Stimulated activated CD4-positive, alpha-beta T cell treated with anti-CD3 and anti-CD28 coated beads, Interleukin-12 subunit alpha, Interleukin-12 subunit beta, amount 100 ng/mL, for 24 hours (primary cell): Measurements from ENCODE around the gene DNAJC5.
"Not testable (repeated sequence)": the region's sequence is repeated elsewhere in the genome, so short reads cannot be mapped to it uniquely, and the experiment has no call there.

ENCODE experiments used
- DNase-seq, 2 experiments: peaks; one replicate each; pipeline ENCODE4 v3.0.0-alpha.2; 2020; ENCODE audit warnings: low read depth in 2 of 2

DNAJC5 gene

GRCh38 chr20:63968136-63968927 lies 73.4 kb downstream of the DNAJC5 start:
- no peak for DNase-seq

DNA sequence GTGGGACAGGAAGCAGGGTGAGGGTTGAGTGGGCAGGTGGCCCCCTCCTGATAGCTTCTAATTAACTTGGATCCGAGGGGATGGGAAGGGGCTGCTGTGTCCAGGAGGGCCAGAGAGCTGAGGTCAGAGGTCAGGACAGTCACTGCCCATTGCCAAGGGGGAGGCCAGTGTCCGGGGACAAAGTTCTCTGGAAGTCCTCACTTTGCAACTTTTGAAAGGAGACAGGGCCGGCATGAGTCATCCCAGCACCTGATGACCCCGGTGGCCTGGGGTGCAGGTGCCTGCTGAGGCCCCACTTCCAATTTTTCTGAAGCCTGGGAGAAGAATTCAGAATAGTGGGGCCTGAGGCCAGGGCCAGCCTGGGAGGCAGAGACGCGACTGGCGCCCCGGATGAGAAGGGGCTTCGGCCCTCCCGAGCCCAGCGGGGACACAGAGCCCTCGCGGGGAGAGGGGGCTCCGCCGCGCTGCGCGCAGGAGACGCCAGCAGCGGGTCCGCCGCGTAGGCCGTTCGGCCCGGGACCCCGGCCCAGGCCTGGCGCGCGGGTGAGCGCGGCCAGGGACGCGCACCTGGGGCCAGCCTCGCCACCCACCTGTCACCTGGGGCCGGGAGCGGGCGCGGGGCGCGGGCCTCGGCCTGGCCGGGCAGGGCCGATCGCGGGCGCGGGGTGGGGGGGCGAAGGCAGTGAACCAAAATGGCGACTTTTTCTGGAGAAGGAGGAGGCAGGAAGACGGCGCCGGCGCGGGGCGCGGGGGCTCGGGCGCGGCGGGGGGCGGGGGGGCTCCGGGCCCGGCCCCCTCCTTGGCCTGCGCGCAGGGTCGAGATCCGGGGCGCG lies 74.2 kb downstream of the DNAJC5 start:
- no peak for DNase-seq

DNA sequence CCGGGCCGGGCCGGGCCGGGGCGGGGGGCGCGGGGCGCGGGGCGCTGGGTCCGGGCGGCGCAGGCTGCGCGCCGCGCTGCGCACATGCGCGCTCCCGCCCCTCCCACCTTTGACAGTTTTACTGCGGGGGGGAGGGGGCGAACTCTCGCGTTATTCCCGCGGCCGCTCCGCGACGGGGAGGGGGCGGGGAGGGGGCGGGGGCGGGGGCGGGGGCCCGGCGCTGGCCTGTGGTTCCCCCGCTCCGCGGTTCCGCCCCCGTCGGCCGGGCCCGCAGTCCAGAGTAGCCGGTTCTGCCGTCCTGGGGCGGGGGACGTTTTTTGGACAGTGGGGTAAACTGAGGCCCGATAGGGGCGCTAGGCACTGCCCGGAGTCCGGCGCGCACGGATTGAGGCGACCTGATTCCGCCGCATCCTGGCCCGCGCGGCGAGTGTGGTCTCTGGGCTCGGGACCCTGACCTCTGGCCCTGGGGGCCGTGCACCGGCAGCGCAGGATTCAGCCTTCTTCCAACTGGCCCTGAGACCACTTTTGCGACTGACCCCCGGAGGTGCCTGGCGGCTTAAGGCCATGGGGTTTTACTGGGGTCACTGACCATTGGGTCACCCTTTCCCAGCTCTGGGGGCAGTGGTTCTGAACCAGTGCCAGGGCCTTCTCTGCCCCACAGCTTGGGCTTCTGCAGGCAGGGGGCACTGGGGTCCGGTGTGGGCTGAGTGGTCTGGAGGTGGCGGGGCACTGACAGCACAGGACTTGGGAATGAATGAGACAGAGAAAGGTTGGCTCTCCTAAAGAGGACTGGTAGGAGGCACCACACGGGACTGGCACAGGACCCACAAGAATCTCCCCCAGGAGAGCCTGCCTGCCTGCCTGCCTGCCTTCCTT lies 75.2 kb downstream of the DNAJC5 start, which contains the start of gene ZNF512B:
TSS of gene ZNF512B (minus strand) at position 93 of the 876 bp plus-strand sequence. CDS start 1,980 bp downstream, outside the sequence.
- DNase-seq: peak in 1 of 2 experiments; percentile 59

DNA sequence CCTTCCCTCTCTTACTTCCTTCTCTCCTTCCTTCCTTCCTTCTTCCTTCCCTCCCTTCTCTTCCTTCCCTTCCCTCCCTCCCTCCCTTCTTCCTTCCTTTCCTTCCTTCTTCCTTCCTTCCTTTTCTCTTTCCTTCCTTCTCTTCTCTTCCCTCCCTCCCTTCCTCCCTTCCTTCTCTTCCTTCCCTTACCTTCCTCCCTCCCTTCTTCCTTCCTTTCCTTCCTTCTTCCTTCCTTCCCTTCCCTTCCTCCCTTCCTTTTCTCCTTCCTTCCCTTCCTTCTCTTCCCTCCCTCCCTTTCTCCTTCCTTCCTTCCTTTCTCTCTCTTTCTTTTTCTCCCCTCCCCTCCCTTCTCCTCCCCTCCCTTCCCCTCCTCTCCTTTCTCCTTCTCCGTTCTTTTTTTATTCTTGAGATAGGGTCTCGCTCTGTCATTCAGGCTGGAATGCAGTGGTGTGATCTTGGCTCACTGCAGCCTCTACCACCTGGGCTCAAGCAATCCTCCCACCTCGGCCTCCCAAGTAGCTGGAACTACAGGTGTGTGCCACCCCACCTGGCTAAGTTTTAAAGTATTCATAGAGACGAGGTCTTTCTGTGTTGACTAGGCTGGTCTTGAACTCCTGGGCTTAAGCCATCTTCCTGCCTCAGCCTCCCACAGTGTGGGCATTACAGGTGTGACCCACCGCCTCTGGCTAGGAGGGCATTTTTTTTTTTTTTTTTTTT lies 75.9 kb downstream of the DNAJC5 start:
- no peak for DNase-seq

- not testable (repeated sequence) for DNase-seq
Measured at GRCh38 chr20:63971960-63972311, 77.0 kb downstream of the DNAJC5 start.

GRCh38 chr20:63972312-63973159 lies 77.6 kb downstream of the DNAJC5 start:
- DNase-seq: no peak

- no peak for DNase-seq
Measured at GRCh38 chr20:63973160-63973479, 78.2 kb downstream of the DNAJC5 start.

- peak; percentile 45 to 71 for DNase-seq
Measured at GRCh38 chr20:63973636-63974401, 78.9 kb downstream of the DNAJC5 start.

GRCh38 chr20:63974402-63975200 lies 79.7 kb downstream of the DNAJC5 start:
- DNase-seq: no peak

GRCh38 chr20:63976511-63976910 lies 81.6 kb downstream of the DNAJC5 start:
- not testable (repeated sequence) for DNase-seq

DNA sequence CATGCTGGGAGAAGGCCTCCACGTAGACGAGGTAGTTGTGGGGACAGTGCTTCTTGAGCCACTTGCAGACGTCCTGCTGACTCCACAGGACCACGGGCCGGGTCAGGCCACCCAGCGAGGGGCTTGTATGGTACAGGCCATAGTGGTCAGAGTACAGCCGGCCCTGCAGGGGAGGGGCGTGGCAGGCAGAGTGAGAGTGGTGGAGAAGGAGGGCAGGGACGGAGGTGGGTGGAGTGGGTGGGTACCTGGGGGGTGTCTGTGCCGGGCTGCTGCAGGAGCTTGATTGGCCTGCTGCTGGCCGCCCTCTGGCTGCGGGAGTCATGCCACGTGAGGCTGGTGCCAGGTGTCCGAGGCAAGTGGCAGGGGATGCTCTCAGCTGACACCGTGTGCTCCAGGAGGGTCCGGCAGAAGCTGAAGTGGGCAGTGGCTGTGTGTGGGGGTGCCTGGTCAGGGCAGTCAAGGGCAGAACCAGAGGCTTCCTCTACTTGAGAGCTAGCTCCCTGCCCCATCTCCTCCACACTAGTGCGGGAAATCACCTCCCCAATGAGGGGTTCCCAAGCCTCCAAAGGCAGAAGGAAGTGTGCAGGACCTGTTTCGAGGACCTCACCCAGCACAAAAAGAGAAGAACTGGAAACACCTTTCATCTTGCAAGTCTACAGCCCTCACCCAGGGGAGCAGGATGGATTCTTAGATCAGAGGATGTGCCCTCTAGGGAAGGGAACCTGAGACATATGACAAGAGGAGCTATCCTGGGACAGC lies 82.2 kb downstream of the DNAJC5 start:
- no peak for DNase-seq

- peak; percentile 41 to 59 for DNase-seq
Measured at GRCh38 chr20:63977739-63978276, 82.9 kb downstream of the DNAJC5 start.

DNA sequence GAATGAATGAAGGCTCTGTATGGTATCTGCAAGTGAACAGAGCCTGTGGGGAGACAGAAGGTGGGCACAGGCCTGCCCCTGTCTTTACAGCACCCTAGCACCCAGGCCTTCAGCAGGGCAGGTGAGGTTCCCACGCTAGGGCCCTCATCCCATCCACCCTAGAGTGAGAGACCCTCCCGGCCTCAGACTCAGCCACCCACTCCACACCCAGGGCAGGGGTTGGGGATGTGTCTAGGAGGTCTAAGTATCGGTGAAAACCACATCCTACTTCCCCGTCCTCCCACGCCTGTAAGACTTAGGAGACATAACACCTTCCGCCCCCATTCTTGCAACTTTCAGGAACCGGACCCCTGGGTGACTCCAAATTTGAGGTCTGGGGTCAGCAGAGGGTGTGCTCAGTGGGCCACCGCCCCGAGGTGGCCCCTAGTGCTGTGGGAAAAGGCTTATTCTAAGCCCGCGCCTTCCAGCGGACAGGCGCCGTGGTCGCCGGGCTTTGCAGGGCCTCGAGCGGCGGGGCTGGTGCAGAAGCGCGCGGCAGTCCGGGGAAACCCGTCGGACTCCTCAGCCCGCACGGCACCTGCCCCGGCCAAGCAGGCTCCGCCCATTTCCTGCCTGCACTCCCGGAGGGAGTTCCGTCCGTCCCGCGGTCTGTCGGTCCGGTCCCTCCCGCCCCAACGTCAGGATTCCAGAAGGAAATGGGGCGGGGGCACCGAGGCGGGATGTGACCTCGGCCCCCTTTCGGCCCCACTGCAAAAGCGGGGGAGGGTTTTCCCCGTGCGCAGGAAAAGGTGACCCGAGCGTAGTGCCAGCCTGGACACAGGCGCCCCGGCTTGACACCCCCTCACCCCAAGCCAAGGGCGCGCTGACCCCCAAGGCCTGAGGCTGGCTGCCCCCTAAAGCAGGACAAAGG lies 83.6 kb downstream of the DNAJC5 start:
- DNase-seq: peak; percentile 34 to 70

DNA sequence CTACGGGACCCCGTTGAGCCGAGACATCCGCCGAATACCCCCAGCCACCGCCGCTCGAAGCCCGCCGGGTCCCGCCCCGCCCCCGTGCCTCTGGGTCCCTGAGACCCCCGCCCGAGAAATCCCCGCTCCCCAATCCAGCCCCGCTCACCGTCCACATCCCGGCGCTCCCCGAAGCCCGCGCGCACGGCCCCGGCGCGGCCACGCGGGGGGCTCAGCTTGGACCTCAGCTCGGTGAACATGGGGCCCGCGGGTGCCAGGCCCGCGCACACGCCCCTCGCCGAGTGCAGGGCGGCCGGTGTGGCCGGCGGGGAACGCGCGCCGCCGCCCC lies 84.3 kb downstream of the DNAJC5 start:
- no peak for DNase-seq

- peak; percentile 79 to 90 for DNase-seq
Measured at GRCh38 chr20:63979557-63980316, 84.8 kb downstream of the DNAJC5 start, which contains the start of gene SAMD10. TSS of gene SAMD10 (minus strand) at chr20:63979642. CDS start at chr20:63979467, 175 bp downstream.

DNA sequence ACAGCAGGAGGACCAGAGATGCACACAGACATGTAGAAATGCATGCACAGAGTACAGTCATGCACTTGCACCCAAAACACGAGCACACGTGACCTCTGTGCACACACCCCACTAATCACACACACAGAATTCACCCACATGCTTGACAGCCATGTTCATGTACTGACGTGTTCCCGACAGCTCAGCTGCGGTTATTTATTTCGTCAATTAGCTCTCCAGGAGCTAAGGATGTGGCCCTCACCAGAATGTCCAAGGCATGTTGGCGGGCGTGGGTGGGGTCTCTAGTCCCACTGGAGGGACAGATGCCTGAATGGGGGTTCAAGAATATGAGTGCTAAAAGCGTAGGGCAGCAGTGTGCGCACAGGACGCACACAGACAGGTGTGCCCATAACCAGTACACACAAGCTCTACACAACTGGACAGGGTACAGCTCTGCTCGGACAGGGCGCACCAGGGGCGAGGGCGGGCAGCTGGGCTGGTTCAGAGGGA lies 85.4 kb downstream of the DNAJC5 start:
- no peak for DNase-seq
